H1 (cell line): ENCODE data around the gene CHSY1. TPM values are rescaled to one million over a fixed set of nuclear protein-coding genes. Genes with fewer than 3 reads are reported as not detected.
A peak's percentile ranks its signal among the peaks of the same experiment; 100 is the strongest.

Source experiments
- CTCF ChIA-PET: fragments of 300-600 bp; sonication (Branson Sonifier 250); formaldehyde crosslinking; loops from one replicate; lab custom pipeline; 2021; ENCODE audit not compliant: partially characterized antibody; lab: Charles Lee
- POLR2A ChIA-PET: fragments of 300-600 bp; sonication (Branson Sonifier 250); formaldehyde crosslinking; loops from one replicate; lab custom pipeline; 2021; ENCODE audit warnings: inconsistent platforms; ENCODE audit not compliant: partially characterized antibody; lab: Charles Lee
- DNase-seq, 2 experiments: peaks; one replicate each; pipeline versions ENCODE4 v3.0.0 to v3.0.0-alpha.2; 2010 to 2022; ENCODE audit warnings: low spot score in 2 of 2, low read depth in 1 of 2, mixed read lengths in 1 of 2
- FAIRE-seq: peaks from 2 replicates; lab custom pipeline; 2011; peaks lifted over from hg19 to GRCh38; lab: Jason Lieb, UNC
- H2AFZ ChIP-seq: 2 replicates; pipeline ENCODE4 v1.8.1; 2012; ENCODE audit warnings: low read length, inconsistent platforms
- H2AK5ac ChIP-seq: 2 replicates; pipeline ENCODE4 v1.6.1; 2013; ENCODE audit warnings: low read depth, low read length
- H2BK120ac ChIP-seq: replicated peaks from 2 replicates; pipeline ENCODE3; 2013; ENCODE audit warnings: low read depth, low read length, inconsistent platforms
- H2BK12ac ChIP-seq: 2 replicates; pipeline ENCODE4 v1.6.1; 2013; ENCODE audit warnings: low read depth, low read length
- H2BK15ac ChIP-seq: 2 replicates; pipeline ENCODE4 v1.6.1; 2013; ENCODE audit warnings: low read length
- H2BK20ac ChIP-seq: 2 replicates; pipeline ENCODE4 v1.6.1; 2013; ENCODE audit warnings: low read length
- H2BK5ac ChIP-seq: 2 replicates; pipeline ENCODE4 v1.6.1; 2013; ENCODE audit warnings: low read depth, low read length
- H3K14ac ChIP-seq: 2 replicates; pipeline ENCODE4 v1.6.1; 2013; ENCODE audit warnings: inconsistent platforms; ENCODE audit not compliant: insufficient read length
- H3K18ac ChIP-seq: 2 replicates; pipeline ENCODE4 v1.6.1; 2013; ENCODE audit warnings: low read length; ENCODE audit errors: extremely low read depth
- H3K23ac ChIP-seq: 2 replicates; pipeline ENCODE4 v1.6.1; 2013; ENCODE audit warnings: inconsistent platforms; ENCODE audit not compliant: insufficient read length
- H3K23me2 ChIP-seq: 2 replicates; pipeline ENCODE4 v1.6.1; 2013; ENCODE audit warnings: low read depth, low read length
- H3K27ac ChIP-seq: 2 replicates; pipeline ENCODE4 v1.6.1; 2011; ENCODE audit warnings: low read depth, low read length, inconsistent platforms
- H3K27me3 ChIP-seq, 4 experiments: replicated peaks in 1 of 4; 1 replicate in 1 of 4; 2 replicates in 3 of 4; pipeline versions ENCODE4 v1.6.1 to v1.8.1; 2011 to 2013; ENCODE audit warnings: low read length in 3 of 4, mild to moderate bottlenecking in 3 of 4, inconsistent platforms in 2 of 4, mixed read lengths in 2 of 4, moderate library complexity in 1 of 4; ENCODE audit not compliant: control insufficient read depth in 3 of 4, insufficient read depth in 3 of 4; ENCODE audit errors: extremely low read depth in 1 of 4
- H3K36me3 ChIP-seq, 4 experiments: 2 replicates each; pipeline versions ENCODE4 v1.6.1 to v1.8.1; 2011 to 2013; ENCODE audit warnings: mild to moderate bottlenecking in 4 of 4, low read length in 3 of 4, moderate library complexity in 2 of 4, control low read depth in 1 of 4, inconsistent platforms in 1 of 4; ENCODE audit not compliant: insufficient read depth in 4 of 4, control insufficient read depth in 2 of 4
- H3K4ac ChIP-seq: replicated peaks from 2 replicates; pipeline ENCODE3; 2013; ENCODE audit warnings: low read length, low read depth, mixed read lengths, inconsistent platforms; ENCODE audit not compliant: insufficient read length
- H3K4me1 ChIP-seq, 4 experiments: replicated peaks in 1 of 4; 1 replicate in 1 of 4; 2 replicates in 3 of 4; pipeline versions ENCODE4 v1.6.1 to v1.8.1; 2011 to 2013; ENCODE audit warnings: low read length in 3 of 4, inconsistent platforms in 2 of 4, mixed read lengths in 1 of 4; ENCODE audit not compliant: insufficient read depth in 4 of 4, control insufficient read depth in 3 of 4
- H3K4me2 ChIP-seq, 2 experiments: 2 replicates each; pipeline versions ENCODE4 v1.6.1 to v1.8.1; 2011 to 2013; ENCODE audit warnings: low read depth in 2 of 2, low read length in 2 of 2, control low read depth in 1 of 2, inconsistent platforms in 1 of 2, mild to moderate bottlenecking in 1 of 2; ENCODE audit not compliant: insufficient read depth in 1 of 2
- H3K4me3 ChIP-seq, 4 experiments: fragments of 200-600, 300-600 bp in 1 of 4; sonication (generic), shearing (Covaris generic), sonication (Bioruptor Twin) in 1 of 4; 2 replicates each; pipeline versions ENCODE4 v1.5.1 to v1.8.1; 2011 to 2016; ENCODE audit warnings: low read length in 4 of 4, low read depth in 3 of 4, control low read depth in 2 of 4, inconsistent platforms in 2 of 4, mild to moderate bottlenecking in 2 of 4, mixed read lengths in 1 of 4, moderate library complexity in 1 of 4; ENCODE audit not compliant: insufficient read depth in 2 of 4; ENCODE audit errors: extremely low read depth in 1 of 4
- H3K56ac ChIP-seq: replicated peaks from 2 replicates; pipeline ENCODE3; 2013; ENCODE audit warnings: low read depth, mild to moderate bottlenecking, mixed read lengths, low read length, inconsistent platforms; ENCODE audit not compliant: insufficient read length
- H3K79me1 ChIP-seq: 2 replicates; pipeline ENCODE4 v1.6.1; 2013; ENCODE audit warnings: low read depth, low read length, control low read depth
- H3K79me2 ChIP-seq, 2 experiments: 2 replicates each; pipeline versions ENCODE4 v1.6.1 to v1.8.1; 2012 to 2013; ENCODE audit warnings: low read length in 2 of 2, mild to moderate bottlenecking in 2 of 2, inconsistent platforms in 1 of 2; ENCODE audit not compliant: insufficient read depth in 2 of 2, control insufficient read depth in 1 of 2
- H3K9ac ChIP-seq, 4 experiments: replicated peaks in 1 of 4; 1 replicate in 1 of 4; 2 replicates in 3 of 4; pipeline versions ENCODE4 v1.6.1 to v1.8.1; 2011 to 2013; ENCODE audit warnings: low read depth in 3 of 4, low read length in 3 of 4, control low read depth in 2 of 4, mild to moderate bottlenecking in 2 of 4, moderate library complexity in 2 of 4, inconsistent platforms in 1 of 4; ENCODE audit errors: extremely low read depth in 1 of 4
- H3K9me3 ChIP-seq, 2 experiments: 2 replicates each; pipeline versions ENCODE4 v1.6.1 to v1.8.1; 2012 to 2013; ENCODE audit warnings: mild to moderate bottlenecking in 2 of 2, moderate library complexity in 2 of 2, control low read depth in 1 of 2, inconsistent platforms in 1 of 2, low read depth in 1 of 2, low read length in 1 of 2, mixed read lengths in 1 of 2; ENCODE audit not compliant: insufficient read depth in 2 of 2
- H4K20me1 ChIP-seq, 2 experiments: replicated peaks in 1 of 2; 2 replicates each; pipeline versions ENCODE3 to v1.8.1; 2011 to 2013; ENCODE audit warnings: inconsistent platforms in 2 of 2, low read length in 2 of 2, mild to moderate bottlenecking in 1 of 2; ENCODE audit not compliant: insufficient read depth in 2 of 2, control insufficient read depth in 1 of 2
- H4K5ac ChIP-seq: 2 replicates; pipeline ENCODE4 v1.6.1; 2013; ENCODE audit warnings: low read length, low read depth, mixed read lengths, inconsistent platforms; ENCODE audit not compliant: insufficient read length
- H4K8ac ChIP-seq: 2 replicates; pipeline ENCODE4 v1.8.0; 2013; ENCODE audit warnings: mild to moderate bottlenecking, moderate library complexity, low read length, inconsistent platforms; ENCODE audit not compliant: insufficient read depth; ENCODE audit errors: extremely low read depth
- H4K91ac ChIP-seq: replicated peaks from 2 replicates; pipeline ENCODE3; 2013; ENCODE audit warnings: low read length, mixed read lengths, inconsistent platforms; ENCODE audit not compliant: insufficient read length
- CHD2 ChIP-seq: IDR thresholded peaks from 2 replicates; pipeline ENCODE4 v1.6.1; 2012; ENCODE audit warnings: low read length, improper control_type of control experiment
- CREB1 ChIP-seq: IDR thresholded peaks from 2 replicates; pipeline ENCODE4 v1.6.1; 2012; ENCODE audit warnings: inconsistent platforms
- EGR1 ChIP-seq: IDR thresholded peaks from 2 replicates; pipeline ENCODE4 v1.6.1; 2011; ENCODE audit warnings: low read depth, low read length, borderline replicate concordance
- EP300 ChIP-seq, 2 experiments: IDR thresholded peaks; 1 replicate in 1 of 2; 2 replicates in 1 of 2; pipeline ENCODE4 v1.6.1; 2011 to 2012; ENCODE audit warnings: low read depth in 2 of 2, low read length in 2 of 2, mild to moderate bottlenecking in 2 of 2, borderline replicate concordance in 1 of 2, inconsistent platforms in 1 of 2, moderate library complexity in 1 of 2
- KDM4A ChIP-seq: IDR thresholded peaks from one replicate; pipeline ENCODE4 v1.7.1; 2012; ENCODE audit warnings: low read depth, mild to moderate bottlenecking, moderate library complexity, low read length, inconsistent platforms; ENCODE audit not compliant: severe bottlenecking
- POLR2AphosphoS5 ChIP-seq: IDR thresholded peaks from 2 replicates; pipeline ENCODE4 v1.6.1; 2011; ENCODE audit warnings: low read depth, low read length
- POU5F1 ChIP-seq: IDR thresholded peaks from 2 replicates; pipeline ENCODE4 v1.6.1; 2011; ENCODE audit warnings: low read depth, mild to moderate bottlenecking, low read length, moderate library complexity
- RAD21 ChIP-seq, 2 experiments: IDR thresholded peaks in 1 of 2; conservative IDR thresholded peaks in 1 of 2; 2 replicates each; pipeline ENCODE4 v1.6.1; 2011; ENCODE audit warnings: low read depth in 2 of 2, low read length in 2 of 2, improper control_type of control experiment in 1 of 2, inconsistent platforms in 1 of 2, mild to moderate bottlenecking in 1 of 2, moderate library complexity in 1 of 2
- RBBP5 ChIP-seq: IDR thresholded peaks from 2 replicates; pipeline ENCODE4 v1.7.1; 2012; ENCODE audit warnings: low read depth, mild to moderate bottlenecking, inconsistent platforms, low read length, moderate library complexity, borderline replicate concordance
- SIRT6 ChIP-seq: IDR thresholded peaks from one replicate; pipeline ENCODE4 v1.7.1; 2012; ENCODE audit warnings: low read length, inconsistent platforms
- SP2 ChIP-seq: IDR thresholded peaks from 2 replicates; pipeline ENCODE4 v1.6.1; 2012; ENCODE audit warnings: mild to moderate bottlenecking, low read length, inconsistent platforms
- SUZ12 ChIP-seq: fragments of 200-600 bp; sonication (generic); IDR thresholded peaks from 2 replicates; pipeline ENCODE4 v1.6.1; 2012; ENCODE audit warnings: mild to moderate bottlenecking, inconsistent platforms, low read length, moderate library complexity, mixed read lengths
- TBP ChIP-seq: IDR thresholded peaks from 2 replicates; pipeline ENCODE4 v1.6.1; 2011; ENCODE audit warnings: low read depth, low read length, improper control_type of control experiment
- WGBS, 2 experiments: shearing (Covaris generic) in 1 of 2; methylation state at CpG; one replicate each; pipeline versions ENCODE4 v1.1.6 to v1.1.7; 2013 to 2015; ENCODE audit warnings: low lambda C conversion rate in 2 of 2, mixed read lengths in 2 of 2, inconsistent platforms in 1 of 2, low coverage in 1 of 2, missing lambda C conversion rate in 1 of 2; ENCODE audit not compliant: insufficient replicate concordance in 2 of 2, insufficient coverage in 1 of 2, insufficient read length in 1 of 2; ENCODE audit errors: extremely low coverage in 1 of 2, missing lambda C conversion rate in 1 of 2; 5-methylcytosine and 5-hydroxymethylcytosine counted together
- polyA plus RNA-seq, 7 experiments: library from polyadenylated mRNA; depleted of rRNA in 3 of 7; stranded (reverse) in 5 of 7; unstranded in 2 of 7; fragments of >200 nt in 5 of 7; fragments of 200-250 nt in 2 of 7; gene quantifications; 1 replicate in 5 of 7; 2 replicates in 1 of 7; 4 replicates in 1 of 7; pipeline versions ENCODE4 v1.2.1 to v1.2.3, GENCODE V29; 2011 to 2013; ENCODE audit warnings: missing spikeins in 2 of 7, mixed read lengths in 2 of 7
- total RNA-seq: library from RNA; stranded (reverse); fragmentation: NEBNext Ultra II Directional; extraction: Animal tissue kit (Norgen Biotek cat#: 25700); gene quantifications from 2 replicates; pipeline ENCODE4 v1.2.1, GENCODE V29; 2021

The CHSY1 gene
- total and polyA plus RNA-seq, 2 of the 8 experiments (the other 6 are each of a cell fraction or from before 2014, with no cell fraction given), result 24.9 to 60.7 TPM

- peaks cover 10 to 15% of the 10 kb centered on the region in 2 experiments for H4K20me1 ChIP-seq
- no peak for FAIRE-seq
- POLR2A ChIA-PET, result interaction anchor here (1.2 to 2.2 kb wide), 3 partner anchors 8 to 235 kb away, joined by 4 to 5 read pairs (median 5); no protein-coding TSS in a partner anchor
- no peak for DNase-seq
- H2BK120ac ChIP-seq, result no peak overlapping the region
- H3K27me3 ChIP-seq, result no peaks in the 10 kb centered on the region
- no peak overlapping the region for H3K4ac ChIP-seq
- H2BK5ac ChIP-seq, result no peak overlapping the region
- H3K4me1 ChIP-seq, result peaks cover 3 to 5% (median 4%) of the 10 kb centered on the region in 4 experiments; a peak in 4 of 7 replicates
- H3K9ac ChIP-seq, result no peak overlapping the region
- peaks cover 31 to 62% of the 10 kb centered on the region in 2 experiments for H3K79me2 ChIP-seq
- H3K4me3 ChIP-seq, result peak overlapping the region; percentile 19 to 95 (median 94); a peak in 5 of 8 replicates
- peaks cover 6% of the 10 kb centered on the region; the same call in 1 of the 2 replicates for H3K23me2 ChIP-seq
- peaks cover 6% of the 10 kb centered on the region for H3K79me1 ChIP-seq
- WGBS, 2 experiments, result 89% methylated on average over 10 of the region's 10 CpGs; no CpG with 5 or more reads in 1 of the 2 experiments
- H2AK5ac ChIP-seq, result no peak overlapping the region
- no peak overlapping the region for H3K14ac ChIP-seq
- no peak overlapping the region for H3K27ac ChIP-seq
- H3K9me3 ChIP-seq, result no peaks in the 10 kb centered on the region
- TF ChIP-seq EP300 (IDR thresholded peaks at IDR 0.05; ENCODE audit: borderline replicate concordance in 1 of 2, low read depth in 2 of 2, low read length in 2 of 2) (no peak), POLR2AphosphoS5 (no peak), SIRT6 (no peak), SP2 (no peak), RBBP5 (no peak), CREB1 (no peak), SUZ12 (no peak), POU5F1 (no peak), RAD21 (IDR thresholded peaks at IDR 0.05 in 1 of 2, conservative IDR thresholded peaks at IDR 0.05 in 1 of 2; ENCODE audit: low read depth in 2 of 2, low read length in 2 of 2) (no peak), EGR1 (no peak), KDM4A (no peak), TBP (no peak), CHD2 (no peak)
- H4K91ac ChIP-seq, result no peak overlapping the region
- H2BK20ac ChIP-seq, result no peak overlapping the region
- H2AFZ ChIP-seq, result no peak overlapping the region
- no peak overlapping the region for H3K23ac ChIP-seq
- CTCF ChIA-PET, result interaction anchor here (0.7 to 2.8 kb wide), 9 partner anchors 9 to 363 kb away, joined by 3 to 21 read pairs (median 3); partner anchors contain the start of gene CHSY1
- H3K36me3 ChIP-seq, result peaks cover 0 to 17% (median 4%) of the 10 kb centered on the region in 4 experiments; a peak in 4 of 8 replicates
- no peak overlapping the region for H3K18ac ChIP-seq
- H4K8ac ChIP-seq, result no peak overlapping the region
- H2BK12ac ChIP-seq, result no peak overlapping the region
- peak overlapping the region; percentile 72 to 73 for H3K4me2 ChIP-seq
- no peak overlapping the region for H4K5ac ChIP-seq
- no peak overlapping the region for H3K56ac ChIP-seq
- no peak overlapping the region for H2BK15ac ChIP-seq
These were observed 41.3 kb upstream of the CHSY1 start for GRCh38 chr15:101293122-101293521.
